Measurements from ENCODE around the gene EDEM1. TPM values are rescaled to one million over a fixed set of nuclear protein-coding genes. Genes with fewer than 3 reads are reported as not detected.

Gene EDEM1
- total RNA-seq, 2 experiments from 2014 or later, result 159 to 161 TPM

DNA sequence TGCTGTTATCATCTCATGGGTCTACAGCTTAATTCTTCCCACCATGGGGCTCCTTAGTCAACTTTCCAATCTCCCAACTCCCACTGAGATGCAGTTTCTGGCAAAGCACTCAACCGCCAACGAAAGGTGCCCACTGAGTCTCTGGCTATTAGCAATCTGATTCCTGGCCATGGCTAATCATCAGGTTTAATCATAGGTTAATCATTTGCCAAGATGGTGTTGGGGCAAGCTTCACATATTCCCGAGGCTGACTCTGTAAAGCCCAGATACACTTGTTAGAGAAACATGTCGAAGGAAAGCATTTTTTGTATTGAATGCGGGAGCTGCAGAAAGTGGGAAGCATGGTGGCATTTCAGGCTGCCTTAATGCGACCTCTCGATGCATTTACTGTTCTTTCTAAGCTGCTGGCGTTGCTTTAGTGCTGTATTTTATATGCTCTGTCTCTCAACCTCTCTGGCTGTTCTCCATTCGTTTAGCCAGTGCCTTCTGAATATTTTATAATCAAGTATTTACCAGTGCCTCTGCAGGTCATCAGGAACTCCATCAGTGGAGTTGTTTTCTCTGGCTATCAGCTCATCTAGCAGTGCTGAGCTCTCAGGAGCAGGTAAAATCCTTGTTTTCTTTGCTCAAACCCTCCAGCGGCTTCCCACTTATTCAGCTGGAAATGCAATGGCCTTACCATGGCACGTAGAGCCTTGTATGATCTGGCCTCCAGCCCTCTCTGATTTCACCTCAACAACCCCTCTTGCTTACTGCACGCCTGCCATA, 67.0 kb downstream of the EDEM1 start:
- ChIA-PET CTCF (no interaction called here), POLR2A (no interaction called here)

DNA sequence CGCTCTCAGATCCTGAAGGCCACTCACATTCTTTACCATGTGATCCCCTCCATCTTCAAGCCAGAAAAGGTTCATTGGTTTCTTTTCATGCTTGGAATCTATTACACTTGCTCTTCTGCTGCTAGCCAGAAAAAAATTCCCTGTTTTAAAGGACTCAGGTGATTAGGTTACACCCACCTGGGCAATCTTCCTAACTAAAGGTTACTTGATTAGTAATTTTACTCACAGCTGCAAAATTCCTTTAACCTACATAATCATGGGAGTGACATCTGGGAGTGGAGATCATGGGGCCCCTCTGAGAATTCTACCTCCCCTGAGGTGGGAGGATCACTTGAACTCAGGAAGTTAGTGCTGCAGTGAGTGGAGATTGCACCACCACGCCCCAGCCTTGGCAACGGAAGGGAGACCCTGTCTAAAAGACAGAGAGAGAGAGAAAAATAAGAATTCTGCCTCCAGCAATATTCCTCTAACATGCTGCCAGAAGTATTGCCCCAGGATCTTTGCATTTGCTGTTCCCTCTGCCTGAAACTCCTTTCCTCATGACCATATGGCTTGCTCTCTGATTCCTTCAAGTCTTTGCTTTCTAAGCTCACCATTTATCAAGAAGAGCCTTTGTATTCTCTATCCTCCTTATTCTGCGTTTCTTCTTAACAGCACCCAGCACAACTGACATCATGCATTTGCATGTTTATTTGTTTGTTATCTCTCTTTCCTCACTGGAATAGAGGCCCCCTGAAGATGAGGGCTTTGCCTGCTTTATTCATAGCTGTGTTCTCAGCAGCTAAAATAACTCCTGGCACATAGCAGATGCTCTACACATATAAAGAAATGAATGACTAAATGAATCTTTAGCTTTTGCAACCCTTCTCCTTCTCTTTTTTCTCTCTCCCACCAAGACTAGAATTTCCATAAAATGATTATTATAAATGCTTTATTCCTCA, 68.2 kb downstream of the EDEM1 start:
- ChIA-PET CTCF (no interaction called here), POLR2A (no interaction called here)

DNA sequence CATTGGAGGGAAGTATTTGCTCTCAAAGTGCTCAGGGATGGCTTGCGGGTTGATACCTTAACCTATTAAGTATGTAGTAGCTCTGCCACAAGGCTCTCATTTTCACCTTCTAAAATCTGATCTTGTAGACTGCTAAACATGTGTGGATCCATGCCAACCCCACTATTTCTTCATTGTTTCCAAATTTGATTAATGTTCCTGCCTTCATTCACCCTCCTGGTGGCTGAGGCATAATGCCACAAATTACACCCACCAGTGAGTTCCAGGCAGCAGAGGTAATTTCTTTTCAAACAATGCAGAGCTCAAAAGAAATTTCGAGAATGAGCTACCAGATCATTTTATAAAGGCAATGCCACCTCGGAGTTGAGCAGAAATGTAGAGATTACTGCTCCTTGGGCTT, 71.0 kb downstream of the EDEM1 start:
- CTCF ChIA-PET, result no interaction called here
- POLR2A ChIA-PET, result no interaction called here

DNA sequence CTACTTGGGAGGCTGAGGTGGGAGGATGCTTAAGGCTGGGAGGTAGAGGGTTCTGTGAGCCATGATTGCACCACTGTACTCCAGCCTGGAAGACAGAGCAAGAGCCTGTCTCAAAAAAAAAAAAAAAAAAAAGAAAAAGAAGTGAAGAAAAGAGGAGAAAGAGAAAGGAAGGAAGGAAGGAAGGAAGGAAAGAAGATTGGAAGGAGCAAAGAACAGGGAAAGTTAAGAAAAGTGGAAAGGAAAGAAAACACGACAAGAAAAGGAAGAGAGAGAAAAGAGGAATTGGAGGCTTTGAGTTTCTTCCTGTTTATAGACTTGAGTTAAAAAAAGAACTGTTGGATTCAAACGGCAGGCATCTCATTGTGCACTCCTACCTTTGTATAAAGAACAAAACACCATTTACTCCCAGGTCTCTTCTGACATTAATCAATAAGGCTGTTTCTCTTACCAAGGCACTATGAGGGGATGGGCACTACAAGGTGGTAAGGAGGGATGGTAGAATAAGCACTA, 73.5 kb downstream of the EDEM1 start:
- CTCF ChIA-PET, result no interaction called here
- POLR2A ChIA-PET, result interaction anchor here (0.7 kb wide), 1 partner anchor 25 kb away, joined by 3 read pairs; no protein-coding TSS in a partner anchor

DNA sequence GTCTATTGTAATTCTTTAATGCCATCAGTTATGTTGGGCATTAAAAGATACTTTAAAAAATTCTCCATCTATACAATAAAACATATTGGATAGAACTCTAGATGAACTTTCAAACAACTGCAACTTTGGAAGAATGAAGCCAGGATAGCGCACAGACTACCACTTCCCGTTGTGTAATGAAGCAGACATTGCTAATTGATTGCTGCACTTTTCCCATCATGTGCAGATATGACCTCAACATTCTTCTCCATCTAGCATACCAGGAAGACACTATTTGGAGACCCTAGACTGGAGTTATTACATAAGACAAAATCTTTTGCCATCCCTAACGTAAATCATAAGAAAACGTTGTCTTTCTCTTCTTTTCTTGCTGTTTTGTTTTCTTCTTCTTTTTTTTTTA, 75.0 kb downstream of the EDEM1 start:
- CTCF ChIA-PET, result interaction anchor here (0.6 kb wide), 1 partner anchor 225 kb away, joined by 3 read pairs; no protein-coding TSS in a partner anchor
- POLR2A ChIA-PET, result no interaction called here

DNA sequence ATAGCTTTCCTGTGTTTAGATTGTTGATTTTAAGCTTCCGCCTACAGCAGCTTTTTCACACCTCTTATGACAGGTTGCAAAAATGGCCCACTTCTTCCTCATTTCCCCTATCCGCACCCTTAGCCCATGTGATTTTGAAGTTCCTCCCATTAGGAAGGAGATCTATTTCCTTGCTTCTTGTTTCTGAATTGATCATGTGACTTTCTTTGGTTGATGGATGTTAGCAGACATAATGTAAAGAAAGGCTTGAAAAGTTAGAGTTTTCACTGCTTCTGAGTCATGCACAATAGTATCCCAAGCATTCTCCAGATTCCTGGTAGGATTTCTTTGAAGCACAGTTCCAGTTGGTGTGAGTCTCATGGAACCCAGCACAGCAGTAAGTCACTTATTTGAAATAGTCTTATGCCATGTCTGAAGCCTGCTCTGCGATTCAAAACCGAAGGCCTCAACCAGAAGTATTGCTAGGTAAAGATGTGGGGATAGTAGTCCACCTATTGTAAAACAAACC, 76.6 kb downstream of the EDEM1 start:
- CTCF ChIA-PET, result no interaction called here
- POLR2A ChIA-PET, result no interaction called here

DNA sequence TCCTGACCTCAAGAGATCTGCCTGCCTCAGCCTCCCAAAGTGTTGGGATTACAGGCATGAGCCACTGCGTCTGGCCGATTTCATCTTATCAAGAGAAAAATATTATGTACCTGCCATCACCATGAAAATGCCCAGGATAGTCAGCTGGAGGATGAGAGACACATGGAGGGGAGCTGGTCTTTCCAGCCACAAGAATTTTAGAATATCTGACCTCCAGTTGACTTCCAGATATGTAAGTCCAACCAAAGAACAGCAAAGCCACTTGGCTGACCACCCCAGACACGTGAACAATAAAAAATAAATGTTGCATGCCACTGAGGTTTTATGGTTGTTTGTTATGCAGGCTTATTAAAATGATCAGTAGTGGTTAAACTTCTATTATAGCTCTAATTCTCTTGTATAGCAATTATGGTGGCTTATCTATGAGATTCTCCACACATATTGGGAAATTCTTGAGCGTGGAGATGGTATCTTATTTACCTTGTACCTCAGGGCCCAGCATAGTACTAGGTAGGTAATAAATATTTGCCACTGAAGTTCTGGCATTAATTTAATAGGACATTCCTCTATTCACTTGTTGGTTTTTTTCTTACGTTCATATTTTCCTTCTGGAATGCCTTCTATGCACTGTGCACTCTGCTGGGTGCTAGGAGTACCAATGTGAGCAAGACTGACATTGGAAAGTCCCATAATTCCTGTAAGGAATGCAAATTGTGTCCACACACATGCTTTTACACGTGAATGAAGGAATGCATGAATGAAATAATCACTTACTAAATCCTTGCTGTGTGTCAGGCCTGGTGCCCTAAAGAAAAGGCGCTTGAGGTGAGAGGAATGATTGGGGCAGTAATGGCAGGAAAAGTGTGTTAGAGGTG, 77.6 kb downstream of the EDEM1 start:
- ChIA-PET POLR2A (no interaction called here), CTCF (no interaction called here)

DNA sequence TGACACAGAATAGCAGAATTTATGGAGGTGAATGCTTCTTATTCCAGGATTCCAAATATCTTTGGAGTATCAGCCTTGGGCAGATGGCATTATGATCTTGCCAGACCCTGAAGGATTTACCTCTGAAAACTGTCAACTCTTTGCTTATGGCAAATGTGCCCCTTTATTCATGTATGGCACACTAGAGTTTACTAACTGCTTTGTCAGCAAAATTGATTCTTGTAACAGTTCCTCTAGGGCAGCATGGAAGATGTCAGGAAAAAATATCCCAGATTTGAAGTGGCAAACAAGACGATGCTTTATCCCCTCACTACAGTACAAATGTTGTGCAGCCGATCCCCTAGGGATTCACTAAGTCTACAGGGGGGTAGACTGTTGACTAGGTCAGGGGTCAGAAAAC, 79.7 kb downstream of the EDEM1 start:
- ChIA-PET POLR2A (no interaction called here), CTCF (no interaction called here)

DNA sequence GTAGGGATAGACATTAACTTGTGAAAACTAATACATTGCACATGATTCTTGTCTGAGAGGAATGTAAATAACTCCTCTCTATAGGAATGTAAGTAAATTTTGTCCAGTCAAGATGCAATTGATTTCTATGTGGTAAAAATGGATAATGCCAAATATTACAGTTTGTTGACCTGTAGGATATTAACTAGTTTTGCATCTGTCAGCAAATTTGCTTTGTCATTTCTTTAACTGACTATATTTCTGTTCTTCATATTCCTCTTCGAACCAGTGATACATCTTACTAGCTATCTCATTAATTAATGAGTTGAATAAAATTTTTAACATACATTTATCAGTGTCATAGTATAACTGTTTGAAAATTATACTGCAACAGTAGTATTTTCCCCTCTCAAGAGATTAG, 80.4 kb downstream of the EDEM1 start:
- ChIA-PET CTCF (no interaction called here), POLR2A (no interaction called here)

Other genes with a start within 250 kb of the EDEM1 start
- 100 to 1,000 TPM; 265 to 271 TPM for gene BHLHE40, start 208.3 kb upstream of the EDEM1 start, total RNA-seq
- 10 to 100 TPM; 61.4 to 65.0 TPM for gene ARL8B, start 65.4 kb upstream of the EDEM1 start, total RNA-seq